Activated CD4-positive, CD25-positive, alpha-beta regulatory T cell (primary cell): ENCODE data around the gene ASB8.
A peak's percentile ranks its signal among the peaks of the same experiment; 100 is the strongest.
"Not testable (repeated sequence)": the region's sequence is repeated elsewhere in the genome, so short reads cannot be mapped to it uniquely, and the experiment has no call there.

ENCODE experiments used
- DNase-seq, 4 experiments: peaks; one replicate each; lab custom pipeline; 2025; lab: John Stamatoyannopoulos, UW

ASB8 gene

DNA sequence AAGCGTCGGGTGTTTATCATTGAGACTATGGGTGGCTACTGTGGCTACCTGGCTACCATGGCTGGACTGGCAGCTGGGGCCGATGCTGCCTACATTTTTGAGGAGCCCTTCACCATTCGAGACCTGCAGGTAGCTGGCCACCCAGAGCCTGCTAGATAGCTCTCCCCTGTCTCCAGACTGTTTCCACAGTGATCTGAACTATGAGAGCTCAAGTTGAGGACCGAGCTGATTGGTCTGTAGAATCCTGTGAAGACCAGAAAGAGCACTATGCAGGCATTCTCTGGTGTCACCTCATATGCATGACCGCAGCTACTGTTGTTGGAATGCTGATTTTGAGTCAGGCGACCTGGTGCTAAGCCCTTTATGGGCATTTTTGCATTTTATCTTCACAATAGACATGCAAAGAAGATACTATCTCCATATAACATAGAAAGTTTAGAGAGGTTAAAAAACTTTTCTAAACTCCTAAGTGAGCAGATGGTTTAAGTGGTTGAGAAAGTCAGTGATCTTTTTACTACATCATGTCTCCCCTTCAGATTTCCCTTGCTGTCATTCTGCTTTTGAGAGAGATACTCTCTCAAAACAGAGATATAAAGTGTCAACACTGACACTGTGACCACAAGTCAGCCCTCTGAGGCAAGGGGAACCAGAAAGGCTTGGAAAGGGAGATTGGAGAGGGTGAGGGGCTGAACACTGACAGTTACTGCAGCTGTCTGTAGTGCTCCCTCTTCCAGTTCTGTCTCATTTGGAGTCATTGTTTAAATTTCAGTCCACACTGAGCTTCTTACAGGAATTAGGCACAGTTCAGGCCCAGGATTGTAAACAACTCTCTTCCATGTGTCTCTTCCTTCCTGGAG, 14.3 kb downstream of the ASB8 start:
- DNase-seq: no peak

DNA sequence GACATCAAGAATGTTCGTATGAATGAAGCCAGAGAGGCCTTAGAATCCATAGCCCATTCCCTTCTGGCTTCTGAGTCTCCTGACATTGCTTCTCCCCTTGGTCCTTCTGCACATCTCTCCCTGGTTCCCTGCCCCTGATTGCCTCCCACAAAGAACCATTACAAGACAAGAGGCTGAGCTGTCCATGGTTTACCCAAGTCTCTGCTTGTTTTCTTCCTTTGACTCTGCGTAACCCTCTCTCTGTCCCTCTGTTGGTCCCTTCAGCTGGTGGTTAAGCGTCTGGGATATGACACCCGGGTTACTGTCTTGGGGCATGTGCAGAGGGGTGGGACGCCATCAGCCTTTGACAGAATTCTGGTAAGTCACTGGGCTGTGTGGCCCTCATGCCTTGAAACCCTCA, 22.3 kb downstream of the ASB8 start:
- no peak for DNase-seq

DNA sequence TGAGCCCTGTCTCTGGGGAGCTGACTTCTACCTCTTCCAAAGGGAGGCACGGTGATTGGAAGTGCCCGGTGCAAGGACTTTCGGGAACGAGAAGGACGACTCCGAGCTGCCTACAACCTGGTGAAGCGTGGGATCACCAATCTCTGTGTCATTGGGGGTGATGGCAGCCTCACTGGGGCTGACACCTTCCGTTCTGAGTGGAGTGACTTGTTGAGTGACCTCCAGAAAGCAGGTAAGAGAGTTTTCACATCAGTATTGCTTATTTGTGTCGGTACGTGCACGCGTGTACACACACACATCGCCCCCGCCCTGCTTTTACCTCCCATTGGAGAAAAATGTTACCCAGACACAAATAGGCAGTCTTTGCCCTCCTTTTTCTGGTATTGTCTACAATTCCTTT, 24.5 kb downstream of the ASB8 start:
- DNase-seq: no peak

DNA sequence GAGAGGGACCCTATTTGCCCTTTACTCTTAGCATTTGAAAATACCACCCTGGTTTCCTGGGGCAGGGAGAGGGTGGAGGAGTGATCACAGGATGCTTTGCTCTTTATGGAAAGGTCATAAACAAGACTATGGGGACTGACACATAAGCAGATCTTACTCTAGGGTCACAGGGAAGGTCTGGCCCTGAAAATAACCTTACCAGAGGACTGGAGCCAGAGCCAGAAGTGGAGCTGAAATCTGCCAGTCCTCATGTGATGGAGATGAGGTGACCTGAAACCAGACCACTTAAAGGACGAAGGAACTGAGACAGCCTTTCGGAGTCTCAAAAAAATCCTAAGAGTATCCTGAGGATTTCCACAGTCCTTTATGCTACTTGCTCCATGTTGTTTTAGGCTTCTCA, 25.8 kb downstream of the ASB8 start:
- DNase-seq: no peak

DNA sequence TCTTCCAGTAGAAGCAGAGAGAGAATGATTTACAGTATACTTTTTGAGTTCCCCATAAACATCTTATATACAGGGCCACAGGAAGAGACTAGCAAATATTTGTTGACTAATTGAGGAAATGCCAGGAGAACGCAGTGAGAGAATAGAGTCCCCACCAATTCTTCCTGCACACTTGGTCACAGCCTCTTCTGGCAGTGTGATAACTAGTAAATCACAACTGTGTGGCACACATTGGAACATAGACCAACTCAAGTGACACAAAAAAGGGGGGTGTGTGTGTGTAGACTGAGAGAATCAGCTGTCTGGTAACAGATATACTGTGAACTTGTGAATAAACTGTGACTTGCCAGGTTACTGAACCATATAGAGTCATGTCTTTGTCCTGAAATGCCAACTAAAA, 27.9 kb downstream of the ASB8 start:
- DNase-seq: no peak

DNA sequence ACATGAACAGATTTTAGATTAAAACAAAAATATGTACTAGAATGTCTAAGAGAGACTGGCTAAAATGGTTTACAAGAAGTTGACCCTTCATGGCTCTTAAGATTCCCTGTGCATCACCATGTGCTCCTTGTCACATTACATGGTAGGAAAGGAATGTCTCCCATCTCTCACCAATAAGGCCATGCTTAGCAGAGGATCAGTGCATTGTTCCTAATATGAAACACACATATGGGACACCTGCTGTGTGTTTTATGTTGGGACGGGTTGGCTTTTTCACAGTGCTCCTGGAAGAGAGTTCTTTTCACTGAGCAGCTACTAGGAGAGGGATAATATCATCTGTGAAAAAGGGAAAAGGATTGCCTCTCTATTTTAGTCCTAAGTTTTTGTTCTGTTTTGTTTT, 28.5 kb downstream of the ASB8 start:
- no peak for DNase-seq

DNA sequence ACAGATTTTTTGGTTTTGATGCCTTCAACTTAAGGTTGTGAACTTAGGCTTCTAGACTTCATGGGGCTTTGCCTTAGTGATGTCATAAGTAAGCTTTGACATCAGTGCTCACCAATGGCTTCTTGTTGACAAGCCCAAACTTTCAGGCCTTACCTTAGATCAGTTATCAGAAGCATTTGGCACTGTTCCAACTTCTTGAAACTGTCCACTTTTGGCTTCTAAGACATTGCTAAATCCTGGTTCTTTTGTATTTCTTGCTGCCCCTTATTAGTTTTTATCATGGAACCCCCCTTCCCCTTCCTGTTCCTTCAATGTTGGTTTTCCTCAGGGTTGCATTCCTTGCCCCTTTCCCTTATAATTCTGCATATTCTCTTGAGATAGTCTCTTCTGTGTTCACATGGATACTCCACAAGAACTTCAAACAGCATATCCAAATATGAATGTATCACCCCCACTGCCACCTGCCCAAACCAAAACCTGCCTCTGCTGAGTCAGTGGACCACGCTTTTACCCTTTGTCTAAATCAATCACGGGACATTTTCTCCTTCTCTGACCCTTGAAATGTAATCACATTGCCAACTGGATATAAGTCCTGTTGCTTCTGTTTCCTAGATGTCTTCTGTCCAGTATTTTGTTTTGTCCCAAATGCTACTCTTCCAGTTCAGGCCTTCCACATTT, 30.2 kb downstream of the ASB8 start:
- DNase-seq: no peak

DNA sequence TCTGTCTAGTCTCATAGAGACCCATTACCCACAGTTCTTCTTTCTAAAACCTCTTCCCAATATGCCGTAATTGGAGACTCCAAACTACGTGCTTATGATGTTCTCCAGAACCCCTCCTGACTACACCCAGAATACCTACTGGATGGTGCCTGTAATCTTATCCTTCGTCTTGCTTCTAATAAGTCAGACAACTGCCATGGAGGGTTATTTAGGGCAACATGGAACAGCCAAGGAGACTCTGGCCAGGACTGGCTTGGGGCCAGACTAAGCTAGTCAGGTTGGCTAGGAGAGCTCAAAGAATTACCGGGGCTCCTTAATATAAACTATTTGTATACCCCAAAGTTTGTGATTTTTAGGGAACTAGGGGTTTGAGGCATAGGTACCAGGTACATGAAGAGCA, 31.3 kb downstream of the ASB8 start:
- no peak for DNase-seq

DNA sequence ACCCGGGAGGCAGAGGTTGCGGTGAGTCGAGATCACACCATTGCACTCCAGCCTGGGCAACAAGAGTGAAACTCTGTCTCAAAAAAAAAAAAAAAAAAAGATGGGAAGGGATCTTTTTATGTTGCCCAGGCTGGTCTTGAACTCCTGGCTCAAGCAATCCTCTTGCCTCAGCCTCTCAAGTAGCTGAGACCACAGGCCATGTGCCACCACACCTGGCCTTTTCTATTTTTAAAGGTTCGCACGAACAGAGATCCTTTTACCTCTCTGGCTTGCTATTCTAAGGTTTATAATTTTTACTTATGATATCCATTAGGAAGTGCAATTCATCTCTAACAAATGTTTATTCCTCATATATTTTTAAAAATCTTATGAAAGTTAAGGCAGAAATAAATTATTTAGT, 31.8 kb downstream of the ASB8 start:
- not testable (repeated sequence) for DNase-seq

DNA sequence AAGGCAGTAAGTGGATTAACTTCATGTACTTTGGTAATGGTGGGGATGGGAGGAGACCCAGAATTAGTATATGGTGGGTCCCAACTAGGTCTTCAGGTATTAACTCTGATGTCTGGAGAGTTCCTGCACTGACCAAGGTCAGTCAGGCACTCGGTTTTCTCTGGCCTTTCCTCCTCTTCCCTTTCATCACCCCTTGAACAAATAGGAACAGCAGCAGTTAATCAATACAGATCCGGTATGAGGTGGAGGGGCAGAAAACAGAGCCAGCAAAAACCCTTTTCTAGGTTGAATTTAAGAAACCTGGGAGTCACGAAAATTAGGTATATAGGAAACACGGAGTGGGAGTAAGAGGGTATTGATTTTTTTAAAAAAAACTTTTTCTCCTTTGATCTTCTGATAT, 34.1 kb downstream of the ASB8 start:
- no peak for DNase-seq

DNA sequence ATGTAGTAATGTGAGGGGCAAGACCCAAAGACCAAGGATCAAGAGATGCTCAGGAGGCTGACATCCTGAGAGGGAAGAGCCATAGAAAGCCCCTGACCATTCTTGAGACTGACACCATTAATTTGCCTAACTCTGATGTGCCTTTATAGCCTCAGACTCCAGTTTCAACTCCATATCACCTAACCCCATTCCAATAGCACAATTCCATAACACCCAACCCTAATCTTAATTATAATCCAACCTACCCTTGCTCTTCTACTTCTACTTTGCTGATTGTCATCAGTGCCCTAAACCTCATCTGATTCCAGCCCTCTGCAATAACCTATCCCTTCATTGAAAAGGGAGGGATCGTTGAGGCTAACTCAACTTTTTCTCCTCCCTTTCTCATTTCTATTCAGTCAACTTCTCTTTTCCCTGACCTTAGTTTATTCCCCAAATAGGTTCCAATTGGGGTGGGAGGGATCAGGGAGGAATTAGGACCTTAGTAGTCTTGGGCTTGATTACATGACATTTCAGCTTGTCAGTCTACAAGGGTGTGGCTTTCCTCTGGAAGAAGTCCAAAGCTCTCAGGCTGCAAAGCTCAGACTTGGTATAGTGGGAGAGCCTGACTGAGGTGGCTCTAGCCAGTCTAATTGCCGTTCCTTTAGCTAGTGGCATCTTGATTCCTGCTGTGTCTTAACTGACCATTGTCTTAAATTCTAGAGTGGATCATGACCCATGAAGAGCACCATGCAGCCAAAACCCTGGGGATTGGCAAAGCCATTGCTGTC, 35.1 kb downstream of the ASB8 start:
- DNase-seq: no peak

DNA sequence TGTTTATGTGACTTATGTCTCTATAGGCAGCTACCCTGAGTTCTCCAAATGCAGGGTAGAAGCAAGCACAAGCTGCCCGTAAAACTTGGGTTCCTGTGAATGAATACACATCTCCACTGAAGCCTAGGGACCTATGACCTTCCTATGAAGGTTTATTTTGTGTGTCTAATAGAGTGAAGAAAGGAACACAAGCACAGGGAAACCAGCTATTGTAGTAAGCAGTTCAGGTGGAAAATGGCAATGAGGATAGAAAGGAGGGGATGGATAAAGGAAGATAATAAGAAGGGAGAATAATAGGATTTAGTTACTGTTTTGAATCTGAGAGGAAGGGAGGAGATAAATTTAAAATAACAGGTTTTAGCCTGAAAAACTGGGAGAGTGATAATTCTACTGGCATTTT, 35.8 kb downstream of the ASB8 start:
- DNase-seq: no peak

DNA sequence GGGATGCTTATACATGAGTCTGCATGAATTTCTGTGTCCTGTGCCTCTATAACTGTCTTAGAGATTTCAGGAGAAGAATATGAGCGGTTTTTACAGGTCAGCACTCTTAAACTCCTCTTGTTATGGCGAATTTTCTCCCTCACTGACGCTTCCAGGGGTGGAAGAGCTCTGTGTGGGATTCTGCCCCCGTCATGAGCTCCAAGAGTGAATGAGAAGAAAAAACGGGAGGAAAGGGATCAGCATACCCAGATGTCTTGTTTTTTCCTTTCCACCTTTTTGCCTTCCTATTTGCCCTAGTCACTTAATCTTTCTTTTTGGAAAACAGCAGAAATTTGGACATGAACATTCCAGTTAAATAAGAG, 37.5 kb downstream of the ASB8 start:
- DNase-seq: no peak

DNA sequence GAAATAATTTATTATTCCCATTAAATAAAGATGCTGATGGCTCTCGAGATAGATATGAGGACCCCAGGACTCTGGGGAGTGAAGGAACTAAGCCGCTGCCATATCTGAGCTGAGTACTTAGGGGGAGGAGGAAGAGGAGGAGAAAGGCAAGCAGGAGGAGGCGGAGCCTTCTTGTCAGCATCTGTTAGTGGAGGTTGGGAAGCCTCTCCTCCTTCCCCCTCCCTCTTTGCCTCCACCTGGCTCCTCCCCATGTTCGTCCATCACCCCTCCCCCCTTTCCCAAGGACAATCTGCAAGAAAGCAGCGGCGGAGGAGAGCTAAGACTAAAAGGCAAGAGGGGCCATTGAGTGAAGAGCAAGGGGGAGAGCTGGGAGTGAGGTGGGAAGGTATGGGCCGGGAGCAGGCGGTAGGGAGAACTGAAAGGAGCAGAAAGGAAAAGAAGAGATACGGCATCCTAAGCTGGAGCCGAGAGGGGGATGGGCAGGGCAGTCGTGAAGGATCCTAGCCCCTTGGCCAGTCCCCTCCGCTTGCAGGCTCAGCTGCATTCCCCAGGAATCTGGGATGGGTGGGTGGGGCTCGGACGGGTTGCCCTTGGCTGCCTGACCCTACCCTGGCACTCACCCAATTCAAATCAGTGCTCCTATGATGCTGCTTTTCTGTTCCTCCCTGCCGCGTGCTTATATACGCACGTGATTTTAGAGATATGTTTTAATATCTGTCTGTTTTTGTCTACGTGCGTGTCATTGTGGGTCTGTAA, 38.1 kb downstream of the ASB8 start, which contains the start of gene PFKM:
Gene PFKM (plus strand): TSS at position 287 of the 756 bp plus-strand sequence. CDS start 3,411 bp downstream, outside the sequence.
- peak; percentile 12 to 35 (median 22) for DNase-seq

DNA sequence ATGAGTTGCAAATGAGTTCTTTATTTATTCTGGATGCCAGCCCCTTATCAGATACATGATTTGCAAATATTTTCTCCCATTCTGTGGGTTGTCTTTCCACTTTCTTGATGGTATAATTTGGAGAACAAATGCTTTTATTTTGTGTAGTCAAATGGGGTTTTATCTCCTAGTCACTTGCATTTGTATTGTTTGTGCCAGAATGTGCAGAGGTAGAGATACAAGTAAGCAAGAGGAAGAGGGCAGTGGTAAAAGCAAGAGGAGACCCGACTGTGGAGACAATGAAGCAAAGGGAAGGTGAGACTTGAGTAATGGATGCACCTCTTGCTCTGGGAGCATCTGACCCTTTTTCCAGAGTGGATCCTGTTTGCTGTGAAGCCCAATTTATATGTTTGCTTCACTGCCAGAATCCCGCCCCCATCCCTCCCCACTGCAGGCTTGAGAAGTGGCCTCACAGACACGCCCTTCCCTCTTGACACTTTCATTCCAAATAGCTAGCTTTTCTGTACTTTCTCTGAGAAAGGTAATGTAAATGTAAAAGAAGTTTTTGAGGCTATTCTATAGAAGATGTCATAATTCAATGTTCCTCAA, 38.9 kb downstream of the ASB8 start:
- DNase-seq: no peak

DNA sequence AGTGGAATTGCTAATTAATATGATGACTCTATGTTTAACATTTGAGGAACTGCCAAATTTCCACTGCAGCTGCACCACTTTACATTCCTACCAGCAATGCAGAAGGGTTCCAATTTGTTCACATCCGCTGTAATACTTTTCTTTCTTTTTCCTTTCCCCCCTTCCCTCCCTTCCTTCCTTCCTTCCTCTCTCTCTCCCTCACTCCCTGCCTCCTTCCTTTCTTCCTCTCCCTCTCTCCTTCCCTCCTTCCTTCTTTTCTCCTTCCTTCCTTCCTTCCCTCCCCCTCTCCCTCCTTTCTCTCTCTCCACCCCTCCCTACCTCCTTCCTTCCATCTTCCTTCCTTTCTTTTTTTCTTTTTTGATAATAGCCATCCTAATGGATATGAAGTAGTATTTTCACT, 41.4 kb downstream of the ASB8 start:
- DNase-seq: no peak

DNA sequence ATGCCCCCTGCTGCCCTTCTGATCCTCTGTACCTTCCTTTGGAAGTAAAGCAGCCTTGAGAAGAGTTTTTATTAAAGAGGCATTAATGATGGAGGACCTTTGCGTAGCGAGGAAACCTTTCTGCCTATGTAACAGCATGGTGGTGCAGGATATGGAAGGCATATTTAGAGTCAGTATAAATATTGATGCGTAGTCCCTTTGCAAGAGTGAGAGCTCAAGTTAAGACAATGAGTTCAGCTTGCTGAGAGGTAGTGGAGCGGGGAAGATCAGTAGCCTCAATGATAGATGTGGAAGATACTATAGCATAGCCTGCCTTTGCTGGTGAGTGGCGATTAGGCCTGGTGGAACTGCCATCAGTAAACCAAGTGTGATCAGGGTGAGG, 46.0 kb downstream of the ASB8 start:
- not testable (repeated sequence) for DNase-seq

DNA sequence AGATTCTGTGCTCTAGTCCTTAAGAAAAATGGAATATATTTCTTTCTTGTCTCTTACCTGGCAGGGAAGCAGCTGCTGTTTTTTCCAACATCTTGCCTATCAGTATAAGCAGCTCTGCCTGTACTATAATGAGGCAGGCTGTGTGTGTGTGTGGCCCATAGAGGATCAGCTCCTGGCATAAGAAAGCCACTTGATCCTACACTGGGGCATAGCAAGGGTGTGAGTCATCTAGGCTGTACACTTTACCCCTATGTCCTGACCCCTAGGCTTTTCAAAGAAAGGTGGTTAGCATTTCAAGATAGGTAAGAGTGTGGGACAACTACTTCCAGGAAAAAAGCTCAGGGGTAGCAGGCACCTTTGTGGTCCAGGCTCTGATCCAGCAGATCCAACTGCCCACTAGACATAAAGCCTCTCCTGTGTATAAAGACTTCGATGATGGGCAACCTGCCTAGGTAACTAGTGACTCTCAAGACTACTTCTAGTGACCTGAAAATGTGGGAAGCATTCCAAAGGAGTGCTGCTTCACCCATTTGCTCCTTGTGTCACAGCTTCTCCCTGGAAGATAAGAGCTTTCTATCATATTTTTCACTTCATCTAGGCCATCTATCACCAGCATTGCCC, 46.5 kb downstream of the ASB8 start:
- no peak for DNase-seq

DNA sequence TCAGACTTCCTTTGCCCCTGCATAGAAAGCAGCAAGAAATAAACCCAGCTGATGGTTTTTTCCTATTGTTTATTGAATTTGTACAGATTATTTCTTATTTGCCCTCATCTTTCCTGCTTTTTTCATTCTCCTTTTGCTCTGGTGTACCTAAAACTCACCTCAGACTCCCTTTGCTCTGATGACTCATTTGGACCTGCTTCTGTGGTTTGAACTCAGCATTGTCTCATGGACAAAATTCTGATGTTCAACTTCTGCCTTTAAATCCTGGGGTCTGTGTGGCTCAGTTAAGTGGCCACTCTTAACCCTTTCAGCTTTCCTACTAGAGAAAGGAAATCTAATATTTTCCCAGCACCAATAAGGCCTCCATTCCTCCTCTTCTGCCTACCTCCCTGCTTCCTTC, 47.9 kb downstream of the ASB8 start:
- no peak for DNase-seq

DNA sequence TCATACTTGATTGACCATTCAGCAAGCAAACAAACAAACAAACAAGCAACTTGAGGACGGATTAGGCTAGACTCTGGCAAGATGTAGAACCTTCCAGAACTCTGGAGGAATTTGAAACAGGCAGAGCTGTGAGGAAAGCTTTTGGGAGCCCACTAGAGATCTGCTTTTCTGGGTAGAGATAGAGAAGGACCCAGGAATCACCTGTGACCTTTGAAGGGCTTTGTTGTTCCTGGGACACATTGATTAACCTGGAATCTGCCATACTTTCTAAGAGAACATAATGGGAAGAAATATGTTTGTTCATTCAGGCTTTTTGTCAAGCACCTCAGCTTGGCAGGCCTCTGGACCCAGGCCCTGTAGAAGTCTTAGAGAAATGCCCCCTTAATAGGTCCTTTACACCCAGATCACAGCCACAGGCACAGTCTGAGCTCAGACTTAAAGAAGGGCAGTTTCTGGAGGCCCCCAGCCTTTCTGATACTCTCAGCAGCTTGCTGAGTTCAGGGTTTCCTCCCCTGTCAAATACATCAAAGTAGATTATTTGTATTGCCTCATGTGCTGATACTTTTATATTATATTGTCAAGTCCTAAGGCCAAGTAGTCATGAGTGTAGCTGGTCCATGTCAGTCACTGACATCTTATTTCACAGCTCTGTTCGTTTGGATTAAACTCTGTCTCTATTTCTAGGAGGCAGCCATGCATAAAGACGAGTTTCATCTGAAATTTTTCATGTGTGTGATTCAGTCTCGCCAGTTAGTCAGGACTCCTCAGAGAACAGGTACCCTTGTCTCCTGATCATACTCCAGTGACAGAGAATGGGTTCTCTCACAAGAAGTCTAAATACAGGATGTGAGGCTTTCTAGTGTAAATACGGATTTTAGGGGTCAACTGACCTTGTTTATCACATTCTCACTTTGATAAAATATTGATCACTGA, 50.4 kb downstream of the ASB8 start:
- no peak for DNase-seq
